ENCODE measurements around the gene ABCC12.

The ABCC12 gene

GRCh38 chr16:48165961-48166578 is 10.3 kb upstream of the ABCC12 start:
- DNase-seq = no peak

- peak; percentile 89 for DNase-seq
Observed at GRCh38 chr16:48164907-48165715, 9.3 kb upstream of the ABCC12 start.

GRCh38 chr16:48162839-48163410 is 7.1 kb upstream of the ABCC12 start:
- no peak for DNase-seq

GRCh38 chr16:48161906-48162305 is 6.1 kb upstream of the ABCC12 start:
- DNase-seq = no peak

- no peak for DNase-seq
Observed at GRCh38 chr16:48160575-48160974, 4.8 kb upstream of the ABCC12 start.

GRCh38 chr16:48158296-48158695 is 2.5 kb upstream of the ABCC12 start:
- DNase-seq = peak; percentile 61

- no peak for DNase-seq
Observed at GRCh38 chr16:48157794-48158193, 2.0 kb upstream of the ABCC12 start.

- no peak for DNase-seq
Observed at GRCh38 chr16:48157302-48157701, 1.5 kb upstream of the ABCC12 start.

GRCh38 chr16:48156790-48157209 is 1.0 kb upstream of the ABCC12 start:
- peak; percentile 98 for DNase-seq

GRCh38 chr16:48153774-48154173 is 2.0 kb downstream of the ABCC12 start:
- DNase-seq = no peak

- DNase-seq = no peak
Observed at GRCh38 chr16:48152226-48152625, 3.6 kb downstream of the ABCC12 start.

GRCh38 chr16:48150707-48151106 is 5.1 kb downstream of the ABCC12 start:
- DNase-seq = no peak

GRCh38 chr16:48146710-48147109 is 9.1 kb downstream of the ABCC12 start:
- DNase-seq = no peak

- DNase-seq = no peak
Observed at GRCh38 chr16:48146131-48146530, 9.7 kb downstream of the ABCC12 start.

GRCh38 chr16:48143812-48144368 is 11.9 kb downstream of the ABCC12 start:
- no peak for DNase-seq

GRCh38 chr16:48140821-48141220 is 15.0 kb downstream of the ABCC12 start:
- no peak for DNase-seq

GRCh38 chr16:48139517-48139916 is 16.3 kb downstream of the ABCC12 start:
- no peak for DNase-seq

- no peak for DNase-seq
Observed at GRCh38 chr16:48138543-48138942, 17.2 kb downstream of the ABCC12 start.

- DNase-seq = no peak
Observed at GRCh38 chr16:48137822-48138221, 18.0 kb downstream of the ABCC12 start.

- no peak for DNase-seq
Observed at GRCh38 chr16:48136547-48137360, 19.0 kb downstream of the ABCC12 start.

GRCh38 chr16:48133455-48134211 is 22.2 kb downstream of the ABCC12 start:
- no peak for DNase-seq

GRCh38 chr16:48132696-48133095 is 23.1 kb downstream of the ABCC12 start:
- DNase-seq = no peak

Measured in activated CD8-positive, alpha-beta memory T cell treated with anti-CD3 and anti-CD28 coated beads, Interleukin-2, amount 50 U/mL, for 48 hours (primary cell).